Sigmoid colon (tissue), 4 donors: ENCODE results near the gene NAA80.

Source experiments
- EP300 ChIP-seq, 4 donors: sonication (generic); formaldehyde crosslinking; IDR thresholded peaks; one replicate each; pipeline ENCODE4 v1.6.1; 2017; ENCODE audit warnings: antibody characterized with exemption in 4 of 4
- POLR2AphosphoS5 ChIP-seq, 4 donors: sonication (generic); formaldehyde crosslinking; IDR thresholded peaks; one replicate each; pipeline ENCODE4 v1.6.1; 2017; ENCODE audit warnings: antibody characterized with exemption in 4 of 4
- TF ChIP-seq, protein P1 (sequence below), 4 experiments: fragments of 450-650 bp in 3 of 4; fragments of 200-600 bp in 1 of 4; IDR thresholded peaks; one replicate each; pipeline ENCODE4 v1.5.1; 2016 to 2019; ENCODE audit warnings: antibody characterized with exemption in 4 of 4, mild to moderate bottlenecking in 3 of 4, moderate library complexity in 2 of 4

DNA sequence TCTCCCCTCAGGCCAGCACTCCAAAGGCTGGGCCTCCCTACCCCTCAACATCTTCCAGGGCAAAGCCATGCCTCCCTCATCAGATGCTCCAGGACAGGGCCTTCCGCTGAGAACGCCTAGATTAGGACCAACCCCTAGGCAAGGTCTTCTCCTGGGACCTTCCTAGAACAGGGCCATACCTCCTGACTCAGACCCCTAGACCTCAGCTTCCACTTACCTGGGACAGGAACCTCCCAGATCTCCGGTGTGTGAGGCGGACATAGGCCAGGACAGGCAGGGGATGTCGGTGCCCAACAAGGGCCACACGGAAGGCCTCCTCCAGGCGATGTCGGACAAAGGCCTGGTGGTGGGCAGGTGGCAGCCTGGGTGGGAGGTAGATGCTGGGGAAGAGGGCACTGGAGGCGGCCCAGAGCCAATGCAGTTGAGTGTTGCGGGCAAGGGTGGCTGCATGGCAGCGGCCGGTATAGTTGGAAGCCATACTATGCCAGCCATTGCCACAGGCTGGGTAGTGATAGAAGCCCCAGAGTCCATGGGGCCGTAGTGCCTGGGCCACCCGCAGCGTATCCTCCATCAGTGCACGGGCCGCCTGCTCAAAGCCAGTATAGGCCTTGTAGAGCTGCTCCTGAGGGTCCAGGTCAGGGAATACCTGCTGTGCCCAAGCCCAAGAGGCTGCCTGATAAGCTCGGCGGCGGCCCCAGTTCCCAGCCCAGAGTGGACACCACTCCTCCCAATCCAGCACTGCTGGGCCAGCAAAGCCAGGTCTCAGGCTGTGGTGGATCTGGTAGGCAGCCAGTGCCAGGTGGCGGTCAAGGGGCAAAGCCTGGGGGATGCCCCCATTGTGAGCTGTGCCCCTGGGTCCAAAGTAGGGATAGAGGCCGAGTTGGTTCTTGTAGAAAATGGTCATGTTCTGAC lies 4.5 kb downstream of the NAA80 start:
- TF ChIP-seq, protein P1, sequence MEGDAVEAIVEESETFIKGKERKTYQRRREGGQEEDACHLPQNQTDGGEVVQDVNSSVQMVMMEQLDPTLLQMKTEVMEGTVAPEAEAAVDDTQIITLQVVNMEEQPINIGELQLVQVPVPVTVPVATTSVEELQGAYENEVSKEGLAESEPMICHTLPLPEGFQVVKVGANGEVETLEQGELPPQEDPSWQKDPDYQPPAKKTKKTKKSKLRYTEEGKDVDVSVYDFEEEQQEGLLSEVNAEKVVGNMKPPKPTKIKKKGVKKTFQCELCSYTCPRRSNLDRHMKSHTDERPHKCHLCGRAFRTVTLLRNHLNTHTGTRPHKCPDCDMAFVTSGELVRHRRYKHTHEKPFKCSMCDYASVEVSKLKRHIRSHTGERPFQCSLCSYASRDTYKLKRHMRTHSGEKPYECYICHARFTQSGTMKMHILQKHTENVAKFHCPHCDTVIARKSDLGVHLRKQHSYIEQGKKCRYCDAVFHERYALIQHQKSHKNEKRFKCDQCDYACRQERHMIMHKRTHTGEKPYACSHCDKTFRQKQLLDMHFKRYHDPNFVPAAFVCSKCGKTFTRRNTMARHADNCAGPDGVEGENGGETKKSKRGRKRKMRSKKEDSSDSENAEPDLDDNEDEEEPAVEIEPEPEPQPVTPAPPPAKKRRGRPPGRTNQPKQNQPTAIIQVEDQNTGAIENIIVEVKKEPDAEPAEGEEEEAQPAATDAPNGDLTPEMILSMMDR (IDR thresholded peaks at IDR 0.05), result no peak
- TF ChIP-seq POLR2AphosphoS5 (IDR thresholded peaks at IDR 0.05), result no peak
- TF ChIP-seq EP300 (IDR thresholded peaks at IDR 0.05), result no peak
